HG03103 (cell line): ENCODE measurements around the gene MLLT10.

ENCODE experiments used
- ATAC-seq: cut with Tn5 transposase; IDR thresholded peaks from one replicate; pipeline ENCODE4 v1.9.1; 2021; ENCODE audit warnings: low read depth; ENCODE audit not compliant: unreplicated experiment

MLLT10 gene

DNA sequence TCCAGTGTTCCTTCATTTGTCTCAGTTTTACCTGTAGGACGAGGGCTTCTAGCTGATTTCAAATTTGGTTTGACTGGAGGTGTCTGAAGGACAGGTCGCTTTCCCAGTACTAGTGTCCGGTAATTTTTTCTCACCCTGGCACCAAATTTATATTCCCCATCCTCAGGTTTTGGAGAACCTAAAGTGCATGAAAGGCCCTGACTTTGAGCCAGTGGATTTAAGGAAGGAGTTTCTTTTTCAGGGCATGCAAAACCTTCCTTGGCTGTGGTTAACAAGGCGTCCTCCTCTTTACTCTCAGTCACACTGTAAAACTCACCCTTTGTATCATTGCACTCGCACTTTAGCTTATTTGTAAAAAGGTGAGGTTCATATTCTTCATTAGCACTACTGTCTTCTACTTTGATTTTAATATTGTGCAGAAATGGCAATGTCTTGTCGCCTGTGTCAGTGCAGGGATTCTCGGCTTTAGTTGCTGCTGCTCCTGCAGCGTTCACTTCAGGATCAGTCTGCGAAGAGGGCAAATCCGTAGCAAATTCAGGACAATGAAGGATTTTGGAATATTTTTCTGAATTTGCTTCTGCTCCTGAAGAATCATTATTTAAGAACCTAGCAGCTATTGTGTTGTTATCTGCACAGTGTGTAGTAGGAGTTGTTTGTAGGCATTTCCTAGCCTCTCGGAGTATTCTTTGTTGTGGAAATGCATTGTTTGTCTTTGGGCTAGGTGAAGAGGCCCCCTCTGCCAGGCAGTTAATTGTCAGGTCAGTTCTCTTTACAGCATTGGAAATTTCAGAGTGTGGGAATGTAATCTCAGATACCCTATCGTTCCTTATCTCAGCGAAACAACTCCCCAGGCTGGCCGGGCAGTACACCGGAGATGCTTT is 18.4 kb upstream of the MLLT10 start:
- no peak for ATAC-seq

DNA sequence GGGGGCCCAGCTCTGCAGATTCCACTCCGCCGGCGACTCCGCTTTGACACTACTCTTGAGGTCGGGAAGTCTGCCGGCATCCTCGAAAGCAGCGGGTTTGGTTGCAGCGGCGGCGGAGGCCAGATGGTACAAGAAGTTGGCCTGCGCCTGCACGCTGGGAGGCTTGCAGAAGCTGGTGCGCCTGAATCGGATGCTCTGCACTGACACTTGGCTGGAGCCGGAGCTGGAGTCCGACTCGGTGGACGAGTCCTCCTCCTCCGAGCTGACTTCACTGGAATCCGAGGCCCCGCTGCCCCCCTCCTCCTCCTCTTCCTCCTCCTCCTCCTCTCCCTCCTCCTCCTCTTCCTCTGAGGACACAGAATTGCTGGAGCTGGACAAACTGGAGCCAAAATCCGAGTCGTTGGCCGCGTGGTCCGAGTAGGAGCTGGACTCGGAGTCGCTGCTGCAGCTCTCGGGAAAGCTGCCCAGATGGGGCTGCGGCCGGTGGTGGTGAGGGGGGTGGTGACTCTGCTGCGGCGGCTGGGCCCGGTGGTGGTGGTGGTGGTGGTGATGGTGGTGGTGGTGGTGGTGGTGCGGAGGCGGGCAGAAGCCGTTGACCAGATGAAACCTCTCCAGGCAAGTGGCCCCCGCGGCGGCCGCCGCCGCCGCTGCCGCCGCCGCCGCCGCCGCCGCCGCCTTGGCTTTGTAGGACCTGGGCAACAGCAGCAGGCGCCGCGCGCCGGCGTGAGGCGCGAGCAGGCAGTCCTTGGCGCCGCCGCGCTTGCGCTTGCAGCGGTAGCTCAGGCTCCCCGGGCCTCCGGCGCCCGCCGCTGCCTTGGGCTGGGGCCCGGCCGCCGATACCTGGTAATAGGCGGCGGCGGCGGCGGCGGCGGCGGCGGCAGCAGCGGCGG is 17.5 kb upstream of the MLLT10 start:
- peak; percentile 73 for ATAC-seq

- ATAC-seq = peak; percentile 54
Observed at GRCh38 chr10:21517134-21518031, 16.6 kb upstream of the MLLT10 start.

GRCh38 chr10:21518149-21518640 is 15.8 kb upstream of the MLLT10 start:
- ATAC-seq = no peak

DNA sequence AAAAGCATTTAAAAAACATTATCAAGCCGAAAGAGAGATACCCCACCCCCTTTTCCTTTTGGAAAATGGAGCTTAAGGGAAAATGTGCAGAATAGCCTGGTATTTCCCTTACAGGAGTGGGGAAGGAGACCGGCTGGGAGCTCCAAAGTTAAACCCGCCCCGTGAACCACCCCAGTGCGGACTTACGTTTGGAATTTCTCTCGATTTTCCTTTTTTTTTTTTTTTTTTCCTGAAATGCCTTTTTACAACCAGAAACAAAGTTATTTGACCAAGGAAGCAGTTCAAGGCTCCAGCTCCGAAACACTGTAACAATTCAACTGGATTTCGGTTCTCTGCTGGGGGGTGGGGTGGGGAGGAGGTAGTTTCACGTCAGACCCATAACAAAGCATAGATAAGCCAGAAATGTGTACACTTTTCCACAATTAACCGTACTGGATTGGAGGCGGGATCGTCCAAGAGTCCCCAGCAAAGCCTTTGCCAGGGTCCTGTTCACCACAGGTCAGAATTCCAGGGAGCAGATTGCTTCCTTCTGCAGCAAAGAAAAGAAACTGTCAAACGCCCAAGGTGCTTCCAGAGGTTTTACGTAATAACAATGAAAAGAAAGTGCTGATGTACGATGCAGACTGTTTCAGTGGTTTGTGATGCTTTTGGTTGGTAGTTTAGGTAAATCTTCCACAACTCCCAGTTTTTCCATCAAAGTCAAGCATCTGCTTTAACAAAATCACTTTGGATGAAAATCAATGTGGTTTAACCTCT is 15.2 kb upstream of the MLLT10 start:
- no peak for ATAC-seq

DNA sequence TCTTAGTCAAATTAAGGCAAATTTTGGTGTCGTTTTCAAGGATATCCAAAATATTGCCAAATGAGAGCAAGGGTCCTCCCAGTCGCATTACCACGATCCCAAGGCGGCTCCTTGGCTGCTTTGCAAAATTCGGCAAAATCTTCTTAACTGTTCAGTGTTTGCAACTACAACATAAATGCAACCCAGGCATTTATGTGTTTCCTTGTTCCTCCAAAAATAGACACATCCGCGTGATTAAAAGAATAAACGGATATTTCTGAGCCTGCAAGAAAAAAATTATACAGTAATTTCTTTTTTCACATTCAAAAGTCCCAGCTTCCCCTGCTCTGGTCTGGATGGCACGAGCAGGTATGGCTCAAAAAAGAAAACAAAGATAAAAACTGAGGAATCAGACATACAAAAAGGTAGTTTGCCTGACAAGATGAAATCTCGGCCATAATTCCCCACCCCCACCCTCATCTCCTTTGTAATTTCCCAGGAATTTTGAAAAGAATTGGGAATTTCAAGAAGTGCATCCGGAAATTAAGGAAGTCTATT is 14.6 kb upstream of the MLLT10 start:
- ATAC-seq = no peak

DNA sequence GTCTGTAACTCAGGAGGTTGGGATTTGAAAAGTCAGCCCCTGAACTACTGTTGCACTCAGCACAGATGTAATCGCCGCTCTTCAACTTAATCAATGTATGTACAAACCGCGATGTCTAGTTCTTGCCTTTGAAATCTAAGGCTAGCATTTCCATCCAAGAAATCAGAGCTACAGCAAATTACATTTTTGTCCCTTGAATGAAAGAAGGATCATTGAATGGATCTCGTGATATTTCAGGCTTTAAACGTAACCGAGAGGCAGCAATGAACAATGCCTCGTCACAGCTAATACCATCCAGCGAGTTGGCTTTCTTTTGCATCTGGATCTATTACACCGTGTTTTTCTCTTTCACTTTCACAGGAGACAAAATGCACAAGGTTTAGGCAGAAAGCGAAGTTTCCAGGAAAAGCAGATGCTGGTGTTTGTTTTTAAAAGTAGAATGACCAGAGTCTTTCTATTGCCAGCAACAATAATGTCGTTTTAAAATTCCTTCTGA is 14.0 kb upstream of the MLLT10 start:
- no peak for ATAC-seq

DNA sequence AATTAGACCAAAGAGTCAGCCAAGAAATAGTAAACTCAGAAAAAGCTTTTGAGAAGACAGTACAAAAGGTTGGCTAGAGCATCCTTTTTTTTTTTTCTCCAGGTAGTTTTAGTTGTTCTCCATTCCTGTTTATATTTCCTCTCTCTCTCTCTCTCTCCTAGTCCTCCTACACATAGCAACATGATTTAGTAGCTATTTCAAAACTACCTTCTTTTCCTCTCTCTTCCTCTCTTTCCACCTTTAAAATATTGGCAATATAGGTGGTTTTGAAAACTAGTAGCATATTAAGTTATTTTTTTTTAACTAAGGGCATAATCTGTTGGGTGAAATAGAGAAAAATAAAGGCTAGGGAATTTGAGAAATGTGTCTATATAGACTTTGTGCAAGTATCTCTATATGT is 13.5 kb upstream of the MLLT10 start:
- no peak for ATAC-seq

GRCh38 chr10:21520949-21521348 is 13.1 kb upstream of the MLLT10 start:
- no peak for ATAC-seq

DNA sequence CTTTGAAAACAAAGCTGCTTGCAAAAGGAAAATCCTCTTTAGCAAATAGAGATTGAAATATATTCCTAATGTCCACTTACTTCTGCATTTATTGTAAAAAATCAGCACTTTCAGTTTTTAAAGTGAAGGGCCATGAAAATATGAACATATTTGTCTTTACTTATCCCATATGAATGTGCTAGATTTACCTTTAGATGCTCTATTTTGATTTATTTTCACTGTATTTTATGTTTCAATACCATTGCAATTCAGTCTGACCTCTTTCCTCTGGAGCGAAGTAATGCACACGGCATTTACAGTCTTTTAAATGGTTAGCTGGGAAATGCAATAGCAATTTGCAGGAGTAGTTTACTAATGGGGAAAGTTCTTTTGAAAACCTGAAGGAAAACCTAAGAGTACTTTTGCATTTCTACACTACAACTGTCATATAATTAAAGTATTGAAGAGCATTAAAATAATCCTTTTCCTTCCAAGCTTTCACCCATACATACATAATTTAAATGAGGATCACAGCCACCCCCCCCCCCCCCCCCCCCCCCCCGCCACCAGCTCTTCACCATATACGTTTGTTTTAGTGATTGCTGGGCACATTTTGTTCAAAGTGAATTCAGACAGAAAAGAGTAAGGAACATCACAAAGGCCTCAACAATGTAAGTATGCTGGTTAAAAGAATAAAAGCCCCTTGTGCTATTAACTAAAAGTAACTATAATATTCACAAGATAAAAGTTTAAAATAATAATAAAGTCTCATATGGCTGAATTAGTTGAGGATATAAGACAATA is 12.1 kb upstream of the MLLT10 start:
- no peak for ATAC-seq

DNA sequence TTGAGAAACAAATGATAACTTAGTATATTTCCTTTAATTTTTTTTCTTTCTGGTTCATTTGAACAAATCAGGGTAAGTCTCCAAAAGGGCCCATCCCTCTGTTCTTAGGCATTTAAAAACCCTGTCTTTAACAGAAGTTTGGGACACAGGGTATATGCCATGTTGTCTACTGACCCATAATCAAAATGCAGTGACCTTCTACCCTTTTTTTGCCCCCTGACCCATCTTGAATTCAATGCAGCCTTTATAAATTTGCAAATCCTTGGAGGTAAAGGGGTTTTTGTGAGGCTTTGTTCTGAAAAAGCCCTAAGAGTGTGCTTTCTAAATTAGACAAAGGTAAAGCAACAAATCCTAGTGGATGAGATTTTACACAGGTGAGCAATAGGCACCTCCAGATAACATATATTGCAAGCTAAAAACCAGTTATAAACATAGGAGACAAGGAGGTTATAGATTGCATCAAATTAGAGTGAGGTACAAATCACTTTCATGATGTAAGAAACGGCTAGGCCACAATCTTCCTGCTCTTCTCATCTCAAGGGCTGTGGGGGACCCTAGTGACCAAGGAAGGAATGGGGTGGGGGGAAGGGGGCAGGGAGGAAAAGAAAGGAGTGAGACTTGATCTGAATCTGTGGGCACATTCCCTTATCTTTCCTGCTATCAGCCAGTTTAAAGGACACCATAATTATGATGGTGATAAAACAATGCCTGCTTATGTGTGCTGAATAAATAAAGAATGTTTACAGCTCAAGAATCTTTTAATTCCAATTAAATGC is 11.2 kb upstream of the MLLT10 start:
- ATAC-seq = no peak

GRCh38 chr10:21523557-21524008 is 10.4 kb upstream of the MLLT10 start:
- ATAC-seq = no peak

- ATAC-seq = no peak
Observed at GRCh38 chr10:21524131-21524525, 9.9 kb upstream of the MLLT10 start.

DNA sequence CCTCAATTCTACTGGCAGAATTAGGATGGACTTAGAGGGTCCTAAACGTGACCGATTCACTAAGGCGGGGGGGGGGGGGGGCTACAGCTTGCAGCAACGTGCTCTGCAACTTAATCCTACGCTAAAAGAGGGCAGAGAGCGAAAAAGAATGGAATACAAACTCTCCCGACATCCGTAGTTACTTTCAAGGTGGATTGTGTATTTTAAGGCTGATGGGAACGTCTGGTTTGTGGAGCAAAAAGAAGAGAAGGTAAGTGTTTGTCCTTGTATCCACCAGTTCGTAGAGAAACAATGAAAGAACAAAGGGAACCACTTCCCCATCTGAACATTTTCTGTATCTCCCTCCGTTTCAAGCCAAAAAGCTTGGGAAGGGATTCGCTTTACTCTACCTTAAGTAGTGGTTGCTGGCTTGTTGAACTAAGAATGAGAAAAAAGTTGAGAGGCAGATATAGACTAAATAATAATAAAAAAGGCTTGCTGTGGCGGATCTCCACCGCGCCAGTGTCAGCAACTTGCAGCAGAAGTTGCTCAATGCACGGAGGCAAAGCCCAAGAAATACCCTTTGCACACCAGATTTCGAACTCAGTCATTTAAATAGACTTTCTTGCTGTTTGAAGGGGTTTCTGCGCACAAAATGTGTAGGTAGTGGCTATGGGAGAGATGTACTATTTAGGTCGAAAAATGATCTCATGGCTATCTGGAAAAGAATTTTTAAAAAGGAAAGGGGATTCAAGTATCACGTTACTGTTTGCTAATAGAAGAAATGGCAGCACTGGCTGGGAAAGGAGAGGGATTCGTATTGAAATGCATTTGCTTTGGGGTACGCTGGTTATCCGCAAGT is 9.3 kb upstream of the MLLT10 start:
- no peak for ATAC-seq

GRCh38 chr10:21525367-21526187 is 8.5 kb upstream of the MLLT10 start, which contains the start of gene SKIDA1:
Gene SKIDA1 (minus strand): TSS chr10:21525682. CDS start chr10:21517822, 7,860 bp downstream.
- peak; percentile 53 for ATAC-seq
